ACC112 (cell line): ENCODE data around the gene ANK3.

Experiments used
- H2AFZ ChIP-seq: fragments of 200-600 bp; sonication (generic); one replicate; pipeline ENCODE4 v1.6.0; 2017; ENCODE audit warnings: antibody characterized with exemption, low read length; ENCODE audit not compliant: unreplicated experiment
- H3K27ac ChIP-seq: fragments of 200-600 bp; sonication (generic); 2 replicates; pipeline ENCODE4 v1.5.1; 2014; ENCODE audit warnings: low read depth, mild to moderate bottlenecking, antibody characterized with exemption, low read length, moderate library complexity
- H3K27me3 ChIP-seq: fragments of 200-600 bp; sonication (generic); 2 replicates; pipeline ENCODE4 v1.6.1; 2014; ENCODE audit warnings: mild to moderate bottlenecking, antibody characterized with exemption, low read length, moderate library complexity, mixed read lengths; ENCODE audit not compliant: insufficient read depth
- H3K36me3 ChIP-seq: fragments of 200-600 bp; sonication (generic); 2 replicates; pipeline ENCODE4 v1.6.1; 2016; ENCODE audit warnings: mild to moderate bottlenecking, antibody characterized with exemption, low read length, moderate library complexity, mixed read lengths; ENCODE audit not compliant: insufficient read depth
- H3K4me1 ChIP-seq: fragments of 200-600 bp; sonication (generic); one replicate; pipeline ENCODE4 v1.6.1; 2016; ENCODE audit warnings: low read length, mixed read lengths; ENCODE audit not compliant: insufficient read depth, unreplicated experiment, control insufficient read depth
- H3K4me3 ChIP-seq: fragments of 200-600 bp; sonication (generic); 2 replicates; pipeline ENCODE4 v1.5.1; 2014; ENCODE audit warnings: mild to moderate bottlenecking, low read depth, low read length
- H3K79me2 ChIP-seq: fragments of 200-600 bp; sonication (generic); one replicate; pipeline ENCODE4 v1.6.0; 2016; ENCODE audit warnings: low read length; ENCODE audit not compliant: control insufficient read depth, unreplicated experiment, insufficient read depth

The ANK3 gene

GRCh38 chr10:60282771-60283353, 106.8 kb downstream of the ANK3 start:
- Histone ChIP-seq H2AFZ (peak overlapping the region; percentile 39), H3K4me3 (peak overlapping the region; percentile 62), H3K4me1 (peaks cover 46% of the 10 kb centered on the region), H3K36me3 (no peaks in the 10 kb centered on the region), H3K27ac (peak overlapping the region; percentile 81), H3K79me2 (no peaks in the 10 kb centered on the region), H3K27me3 (no peaks in the 10 kb centered on the region)

- Histone ChIP-seq H2AFZ (peak overlapping the region; percentile 7), H3K27me3 (no peaks in the 10 kb centered on the region), H3K4me3 (no peak overlapping the region), H3K79me2 (no peaks in the 10 kb centered on the region), H3K4me1 (peaks cover 48% of the 10 kb centered on the region), H3K36me3 (no peaks in the 10 kb centered on the region), H3K27ac (peak overlapping the region; percentile 81)
Observed at GRCh38 chr10:60281792-60282353, 107.8 kb downstream of the ANK3 start.

GRCh38 chr10:60281331-60281730, 108.3 kb downstream of the ANK3 start:
- Histone ChIP-seq H2AFZ (peak overlapping the region; percentile 7), H3K4me3 (no peak overlapping the region), H3K4me1 (peaks cover 43% of the 10 kb centered on the region), H3K27me3 (no peaks in the 10 kb centered on the region), H3K36me3 (no peaks in the 10 kb centered on the region), H3K27ac (peak overlapping the region; percentile 81; the same call in 1 of the 2 replicates), H3K79me2 (no peaks in the 10 kb centered on the region)

GRCh38 chr10:60280475-60280874, 109.2 kb downstream of the ANK3 start:
- Histone ChIP-seq H3K27ac (no peak overlapping the region), H3K27me3 (no peaks in the 10 kb centered on the region), H3K36me3 (no peaks in the 10 kb centered on the region), H2AFZ (no peak overlapping the region), H3K4me1 (peaks cover 43% of the 10 kb centered on the region), H3K4me3 (no peak overlapping the region), H3K79me2 (no peaks in the 10 kb centered on the region)

GRCh38 chr10:60277656-60278055, 112.0 kb downstream of the ANK3 start:
- Histone ChIP-seq H3K36me3 (no peaks in the 10 kb centered on the region), H3K4me1 (peaks cover 27% of the 10 kb centered on the region), H3K4me3 (no peak overlapping the region), H2AFZ (no peak overlapping the region), H3K27me3 (no peaks in the 10 kb centered on the region), H3K27ac (no peak overlapping the region), H3K79me2 (no peaks in the 10 kb centered on the region)

GRCh38 chr10:60276232-60276631, 113.4 kb downstream of the ANK3 start:
- no peak overlapping the region for H3K27ac ChIP-seq
- peaks cover 13% of the 10 kb centered on the region for H3K4me1 ChIP-seq
- no peaks in the 10 kb centered on the region for H3K79me2 ChIP-seq
- H3K27me3 ChIP-seq, result no peaks in the 10 kb centered on the region
- no peak overlapping the region for H2AFZ ChIP-seq
- H3K36me3 ChIP-seq, result no peaks in the 10 kb centered on the region
- no peak overlapping the region for H3K4me3 ChIP-seq

GRCh38 chr10:60271319-60272040, 118.2 kb downstream of the ANK3 start:
- H3K27ac ChIP-seq, result no peak overlapping the region
- H2AFZ ChIP-seq, result no peak overlapping the region
- no peaks in the 10 kb centered on the region for H3K36me3 ChIP-seq

GRCh38 chr10:60270426-60270825, 119.2 kb downstream of the ANK3 start:
- no peak overlapping the region for H3K27ac ChIP-seq
- H3K27me3 ChIP-seq, result no peaks in the 10 kb centered on the region
- no peak overlapping the region for H2AFZ ChIP-seq
- H3K4me1 ChIP-seq, result peaks cover 5% of the 10 kb centered on the region
- no peaks in the 10 kb centered on the region for H3K79me2 ChIP-seq
- H3K4me3 ChIP-seq, result no peak overlapping the region
- H3K36me3 ChIP-seq, result no peaks in the 10 kb centered on the region

More at GRCh38 chr10:60271319-60272040, 118.2 kb downstream of the ANK3 start:
- peaks cover 5% of the 10 kb centered on the region for H3K4me1 ChIP-seq
- H3K79me2 ChIP-seq, result no peaks in the 10 kb centered on the region
- no peaks in the 10 kb centered on the region for H3K27me3 ChIP-seq
- H3K4me3 ChIP-seq, result no peak overlapping the region

- Histone ChIP-seq H3K36me3 (no peaks in the 10 kb centered on the region), H3K4me3 (no peak overlapping the region), H3K79me2 (no peaks in the 10 kb centered on the region), H3K27me3 (no peaks in the 10 kb centered on the region), H2AFZ (no peak overlapping the region), H3K4me1 (peaks cover 5% of the 10 kb centered on the region), H3K27ac (no peak overlapping the region)
Observed at GRCh38 chr10:60267802-60268201, 121.9 kb downstream of the ANK3 start.

- Histone ChIP-seq H2AFZ (no peak overlapping the region), H3K4me1 (peaks cover 5% of the 10 kb centered on the region), H3K27me3 (no peaks in the 10 kb centered on the region), H3K79me2 (no peaks in the 10 kb centered on the region), H3K27ac (no peak overlapping the region), H3K4me3 (no peak overlapping the region), H3K36me3 (no peaks in the 10 kb centered on the region)
Observed at GRCh38 chr10:60266513-60266912, 123.2 kb downstream of the ANK3 start.

GRCh38 chr10:60262647-60263126, 127.0 kb downstream of the ANK3 start:
- Histone ChIP-seq H3K79me2 (no peaks in the 10 kb centered on the region), H3K4me3 (no peak overlapping the region), H3K36me3 (no peaks in the 10 kb centered on the region), H3K4me1 (no peaks in the 10 kb centered on the region), H3K27me3 (no peaks in the 10 kb centered on the region), H2AFZ (no peak overlapping the region), H3K27ac (no peak overlapping the region)
